Measurements from ENCODE around the gene ZNF280C.

DNA sequence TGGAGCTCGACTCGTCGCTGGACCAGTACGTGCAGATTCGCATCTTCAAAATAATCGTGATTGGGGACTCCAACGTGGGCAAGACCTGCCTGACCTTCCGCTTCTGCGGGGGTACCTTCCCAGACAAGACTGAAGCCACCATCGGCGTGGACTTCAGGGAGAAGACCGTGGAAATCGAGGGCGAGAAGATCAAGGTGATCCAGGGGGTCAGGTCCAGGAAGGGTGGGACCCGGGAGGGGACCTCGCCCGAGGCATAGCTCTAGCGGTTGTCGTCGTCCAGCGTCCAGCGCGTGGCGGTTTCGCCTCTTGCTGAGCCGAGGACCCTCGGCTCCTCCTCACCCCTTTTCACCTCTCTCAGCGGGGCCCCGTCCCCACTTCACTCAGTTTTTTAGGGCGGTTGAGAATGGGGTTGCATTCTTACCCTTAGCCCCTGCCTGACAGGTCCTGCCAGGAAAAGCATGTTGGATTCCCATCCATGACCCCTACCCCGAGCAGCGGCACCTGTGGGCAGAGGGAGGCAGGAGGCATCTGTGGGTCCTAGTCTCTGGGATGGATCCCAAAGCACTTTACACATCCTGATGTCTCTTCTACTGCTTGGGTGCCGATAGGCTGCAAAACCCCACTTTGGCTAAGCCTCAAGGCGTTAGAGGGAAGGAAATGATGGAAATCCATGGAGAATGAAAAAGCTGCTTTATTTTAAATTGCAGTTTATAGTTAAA lies 96.4 kb downstream of the ZNF280C start:
- TF ChIP-seq ZNF274 (IDR thresholded peaks at IDR 0.05; ENCODE audit: low read length): no peak
- TF ChIP-seq ZNF274 (tag by site-specific recombination; IDR thresholded peaks at IDR 0.05; ENCODE audit: borderline replicate concordance): no peak
- TF ChIP-seq, protein P1, sequence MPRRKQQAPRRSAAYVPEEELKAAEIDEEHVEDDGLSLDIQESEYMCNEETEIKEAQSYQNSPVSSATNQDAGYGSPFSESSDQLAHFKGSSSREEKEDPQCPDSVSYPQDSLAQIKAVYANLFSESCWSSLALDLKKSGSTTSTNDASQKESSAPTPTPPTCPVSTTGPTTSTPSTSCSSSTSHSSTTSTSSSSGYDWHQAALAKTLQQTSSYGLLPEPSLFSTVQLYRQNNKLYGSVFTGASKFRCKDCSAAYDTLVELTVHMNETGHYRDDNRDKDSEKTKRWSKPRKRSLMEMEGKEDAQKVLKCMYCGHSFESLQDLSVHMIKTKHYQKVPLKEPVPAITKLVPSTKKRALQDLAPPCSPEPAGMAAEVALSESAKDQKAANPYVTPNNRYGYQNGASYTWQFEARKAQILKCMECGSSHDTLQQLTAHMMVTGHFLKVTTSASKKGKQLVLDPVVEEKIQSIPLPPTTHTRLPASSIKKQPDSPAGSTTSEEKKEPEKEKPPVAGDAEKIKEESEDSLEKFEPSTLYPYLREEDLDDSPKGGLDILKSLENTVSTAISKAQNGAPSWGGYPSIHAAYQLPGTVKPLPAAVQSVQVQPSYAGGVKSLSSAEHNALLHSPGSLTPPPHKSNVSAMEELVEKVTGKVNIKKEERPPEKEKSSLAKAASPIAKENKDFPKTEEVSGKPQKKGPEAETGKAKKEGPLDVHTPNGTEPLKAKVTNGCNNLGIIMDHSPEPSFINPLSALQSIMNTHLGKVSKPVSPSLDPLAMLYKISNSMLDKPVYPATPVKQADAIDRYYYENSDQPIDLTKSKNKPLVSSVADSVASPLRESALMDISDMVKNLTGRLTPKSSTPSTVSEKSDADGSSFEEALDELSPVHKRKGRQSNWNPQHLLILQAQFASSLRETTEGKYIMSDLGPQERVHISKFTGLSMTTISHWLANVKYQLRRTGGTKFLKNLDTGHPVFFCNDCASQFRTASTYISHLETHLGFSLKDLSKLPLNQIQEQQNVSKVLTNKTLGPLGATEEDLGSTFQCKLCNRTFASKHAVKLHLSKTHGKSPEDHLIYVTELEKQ (tag by site-specific recombination; IDR thresholded peaks at IDR 0.05; ENCODE audit: borderline replicate concordance): no peak
- TF ChIP-seq, protein P2, sequence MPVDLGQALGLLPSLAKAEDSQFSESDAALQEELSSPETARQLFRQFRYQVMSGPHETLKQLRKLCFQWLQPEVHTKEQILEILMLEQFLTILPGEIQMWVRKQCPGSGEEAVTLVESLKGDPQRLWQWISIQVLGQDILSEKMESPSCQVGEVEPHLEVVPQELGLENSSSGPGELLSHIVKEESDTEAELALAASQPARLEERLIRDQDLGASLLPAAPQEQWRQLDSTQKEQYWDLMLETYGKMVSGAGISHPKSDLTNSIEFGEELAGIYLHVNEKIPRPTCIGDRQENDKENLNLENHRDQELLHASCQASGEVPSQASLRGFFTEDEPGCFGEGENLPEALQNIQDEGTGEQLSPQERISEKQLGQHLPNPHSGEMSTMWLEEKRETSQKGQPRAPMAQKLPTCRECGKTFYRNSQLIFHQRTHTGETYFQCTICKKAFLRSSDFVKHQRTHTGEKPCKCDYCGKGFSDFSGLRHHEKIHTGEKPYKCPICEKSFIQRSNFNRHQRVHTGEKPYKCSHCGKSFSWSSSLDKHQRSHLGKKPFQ (tag by site-specific recombination; IDR thresholded peaks at IDR 0.05): no peak
- TF ChIP-seq, protein P3, sequence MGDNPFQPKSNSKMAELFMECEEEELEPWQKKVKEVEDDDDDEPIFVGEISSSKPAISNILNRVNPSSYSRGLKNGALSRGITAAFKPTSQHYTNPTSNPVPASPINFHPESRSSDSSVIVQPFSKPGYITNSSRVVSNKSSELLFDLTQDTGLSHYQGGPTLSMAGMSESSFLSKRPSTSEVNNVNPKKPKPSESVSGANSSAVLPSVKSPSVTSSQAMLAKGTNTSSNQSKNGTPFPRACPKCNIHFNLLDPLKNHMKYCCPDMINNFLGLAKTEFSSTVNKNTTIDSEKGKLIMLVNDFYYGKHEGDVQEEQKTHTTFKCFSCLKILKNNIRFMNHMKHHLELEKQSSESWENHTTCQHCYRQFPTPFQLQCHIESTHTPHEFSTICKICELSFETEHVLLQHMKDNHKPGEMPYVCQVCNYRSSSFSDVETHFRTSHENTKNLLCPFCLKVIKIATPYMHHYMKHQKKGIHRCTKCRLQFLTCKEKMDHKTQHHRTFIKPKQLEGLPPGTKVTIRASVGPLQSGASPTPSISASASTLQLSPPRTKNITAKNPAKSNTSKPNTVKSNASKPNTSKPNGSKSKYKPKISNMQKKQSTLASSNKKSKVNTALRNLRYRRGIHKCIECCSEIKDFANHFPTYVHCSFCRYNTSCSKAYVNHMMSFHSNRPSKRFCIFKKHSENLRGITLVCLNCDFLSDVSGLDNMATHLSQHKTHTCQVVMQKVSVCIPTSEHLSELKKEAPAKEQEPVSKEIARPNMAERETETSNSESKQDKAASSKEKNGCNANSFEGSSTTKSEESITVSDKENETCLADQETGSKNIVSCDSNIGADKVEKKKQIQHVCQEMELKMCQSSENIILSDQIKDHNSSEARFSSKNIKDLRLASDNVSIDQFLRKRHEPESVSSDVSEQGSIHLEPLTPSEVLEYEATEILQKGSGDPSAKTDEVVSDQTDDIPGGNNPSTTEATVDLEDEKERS (tag by site-specific recombination; IDR thresholded peaks at IDR 0.05): no peak
- TF ChIP-seq, protein P4, sequence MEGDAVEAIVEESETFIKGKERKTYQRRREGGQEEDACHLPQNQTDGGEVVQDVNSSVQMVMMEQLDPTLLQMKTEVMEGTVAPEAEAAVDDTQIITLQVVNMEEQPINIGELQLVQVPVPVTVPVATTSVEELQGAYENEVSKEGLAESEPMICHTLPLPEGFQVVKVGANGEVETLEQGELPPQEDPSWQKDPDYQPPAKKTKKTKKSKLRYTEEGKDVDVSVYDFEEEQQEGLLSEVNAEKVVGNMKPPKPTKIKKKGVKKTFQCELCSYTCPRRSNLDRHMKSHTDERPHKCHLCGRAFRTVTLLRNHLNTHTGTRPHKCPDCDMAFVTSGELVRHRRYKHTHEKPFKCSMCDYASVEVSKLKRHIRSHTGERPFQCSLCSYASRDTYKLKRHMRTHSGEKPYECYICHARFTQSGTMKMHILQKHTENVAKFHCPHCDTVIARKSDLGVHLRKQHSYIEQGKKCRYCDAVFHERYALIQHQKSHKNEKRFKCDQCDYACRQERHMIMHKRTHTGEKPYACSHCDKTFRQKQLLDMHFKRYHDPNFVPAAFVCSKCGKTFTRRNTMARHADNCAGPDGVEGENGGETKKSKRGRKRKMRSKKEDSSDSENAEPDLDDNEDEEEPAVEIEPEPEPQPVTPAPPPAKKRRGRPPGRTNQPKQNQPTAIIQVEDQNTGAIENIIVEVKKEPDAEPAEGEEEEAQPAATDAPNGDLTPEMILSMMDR (tag by site-specific recombination; IDR thresholded peaks at IDR 0.05): no peak
- no peak for TF ChIP-seq ZNF155 (tag by site-specific recombination; IDR thresholded peaks at IDR 0.05)
- no peak for TF ChIP-seq TCF7L2 (IDR thresholded peaks at IDR 0.05; ENCODE audit: borderline replicate concordance, low read depth, low read length)
- TF ChIP-seq YY1 (tag by site-specific recombination; IDR thresholded peaks at IDR 0.05): no peak
- TF ChIP-seq ZNF707 (tag by site-specific recombination; IDR thresholded peaks at IDR 0.05): no peak
- TF ChIP-seq ZNF658 (tag by site-specific recombination; IDR thresholded peaks at IDR 0.05): no peak
- no peak for TF ChIP-seq SALL2 (tag by site-specific recombination; IDR thresholded peaks at IDR 0.05; ENCODE audit: borderline replicate concordance)
- TF ChIP-seq, protein P5, sequence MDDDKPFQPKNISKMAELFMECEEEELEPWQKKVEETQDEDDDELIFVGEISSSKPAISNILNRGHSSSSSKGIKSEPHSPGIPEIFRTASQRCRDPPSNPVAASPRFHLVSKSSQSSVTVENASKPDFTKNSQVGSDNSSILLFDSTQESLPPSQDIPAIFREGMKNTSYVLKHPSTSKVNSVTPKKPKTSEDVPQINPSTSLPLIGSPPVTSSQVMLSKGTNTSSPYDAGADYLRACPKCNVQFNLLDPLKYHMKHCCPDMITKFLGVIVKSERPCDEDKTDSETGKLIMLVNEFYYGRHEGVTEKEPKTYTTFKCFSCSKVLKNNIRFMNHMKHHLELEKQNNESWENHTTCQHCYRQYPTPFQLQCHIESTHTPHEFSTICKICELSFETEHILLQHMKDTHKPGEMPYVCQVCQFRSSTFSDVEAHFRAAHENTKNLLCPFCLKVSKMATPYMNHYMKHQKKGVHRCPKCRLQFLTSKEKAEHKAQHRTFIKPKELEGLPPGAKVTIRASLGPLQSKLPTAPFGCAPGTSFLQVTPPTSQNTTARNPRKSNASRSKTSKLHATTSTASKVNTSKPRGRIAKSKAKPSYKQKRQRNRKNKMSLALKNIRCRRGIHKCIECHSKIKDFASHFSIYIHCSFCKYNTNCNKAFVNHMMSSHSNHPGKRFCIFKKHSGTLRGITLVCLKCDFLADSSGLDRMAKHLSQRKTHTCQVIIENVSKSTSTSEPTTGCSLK (tag by site-specific recombination; IDR thresholded peaks at IDR 0.05): no peak
- no peak for TF ChIP-seq KLF9 (tag by site-specific recombination; IDR thresholded peaks at IDR 0.05; ENCODE audit: low read depth)

Measured in HEK293 (cell line).